ENCODE results near the gene RASGRF1. TPM values are rescaled to one million over a fixed set of nuclear protein-coding genes. Genes with fewer than 3 reads are reported as not detected.

Gene RASGRF1
- polyA plus RNA-seq, 3 donors = 0.11 TPM; not detected in 2

- H4K20me1 ChIP-seq (ENCODE audit: insufficient read depth, low read length) = no peaks in the 10 kb centered on the region
- no peaks in the 10 kb centered on the region for H3K9me3 ChIP-seq (replicated peaks in 1 of 2; ENCODE audit: control insufficient read depth in 1 of 2, insufficient read depth in 1 of 2, low read length in 2 of 2)
- no peaks in the 10 kb centered on the region for H3K36me3 ChIP-seq (replicated peaks in 1 of 2; ENCODE audit: control insufficient read depth in 1 of 2, insufficient read depth in 2 of 2, low read length in 2 of 2)
- no peak overlapping the region for H3K27ac Mint-ChIP-seq
- H3K79me2 ChIP-seq (ENCODE audit: insufficient read depth, low read length) = no peaks in the 10 kb centered on the region
- peaks cover 0 to 3% (median 2%) of the 10 kb centered on the region in 3 donors for H3K27me3 Mint-ChIP-seq (ENCODE audit: low read depth in 3 of 3)
- H3K27me3 ChIP-seq (ENCODE audit: control insufficient read depth in 2 of 2, insufficient read depth in 2 of 2, low read length in 2 of 2) = no peaks in the 10 kb centered on the region
- H3K4me2 ChIP-seq (replicated peaks; ENCODE audit: extremely low read depth, low read length, poor library complexity, severe bottlenecking) = no peak overlapping the region
- H3K9me3 Mint-ChIP-seq = peaks cover 0 to 3% (median 0%) of the 10 kb centered on the region in 7 donors
- H3K9ac ChIP-seq (ENCODE audit: insufficient read depth, low read length, poor library complexity, severe bottlenecking) = no peak overlapping the region
- no peak for TF ChIP-seq CTCF (IDR thresholded peaks at IDR 0.05)
- peaks cover 18% of the 10 kb centered on the region for H3K4me1 Mint-ChIP-seq
- no peak overlapping the region for H3K4me3 ChIP-seq (replicated peaks in 1 of 3; ENCODE audit: low read depth in 2 of 3, low read length in 3 of 3)
- no peaks in the 10 kb centered on the region for H3K36me3 Mint-ChIP-seq
- WGBS (ENCODE audit: insufficient coverage) = no CpG with 5 or more reads among the region's 2 CpGs
- H3K4me1 ChIP-seq (ENCODE audit: control insufficient read depth in 1 of 2, insufficient read depth in 2 of 2, low read length in 2 of 2) = peaks cover 9 to 15% of the 10 kb centered on the region in 2 donors
- no peak overlapping the region for H3K27ac ChIP-seq (ENCODE audit: low read depth in 1 of 2, low read length in 2 of 2)
- intact Hi-C loops (cut with micrococcal nuclease) = no loop called here
- DNase-seq = no peak
- no peak overlapping the region for H2AFZ ChIP-seq (ENCODE audit: insufficient read depth, low read depth, low read length, poor library complexity, severe bottlenecking)
- no peak overlapping the region for H3K4me3 Mint-ChIP-seq
Measured at GRCh38 chr15:79010278-79010677, 80.3 kb downstream of the RASGRF1 start.

GRCh38 chr15:79009379-79009778 lies 81.2 kb downstream of the RASGRF1 start:
- H3K4me3 ChIP-seq (replicated peaks in 1 of 3; ENCODE audit: low read depth in 2 of 3, low read length in 3 of 3) = no peak overlapping the region
- no peaks in the 10 kb centered on the region for H3K79me2 ChIP-seq (ENCODE audit: insufficient read depth, low read length)
- WGBS (ENCODE audit: insufficient coverage) = 8% methylated on average over 2 of the region's 4 CpGs
- H3K4me3 Mint-ChIP-seq = no peak overlapping the region
- peak overlapping the region in 1 of 2 donors; percentile 18 for H3K27ac ChIP-seq (ENCODE audit: low read depth in 1 of 2, low read length in 2 of 2)
- no peaks in the 10 kb centered on the region for H3K27me3 ChIP-seq (ENCODE audit: control insufficient read depth in 2 of 2, insufficient read depth in 2 of 2, low read length in 2 of 2)
- no peaks in the 10 kb centered on the region for H3K36me3 Mint-ChIP-seq
- peaks cover 18 to 24% of the 10 kb centered on the region in 2 donors for H3K4me1 ChIP-seq (ENCODE audit: control insufficient read depth in 1 of 2, insufficient read depth in 2 of 2, low read length in 2 of 2)
- no peaks in the 10 kb centered on the region for H3K9me3 ChIP-seq (replicated peaks in 1 of 2; ENCODE audit: control insufficient read depth in 1 of 2, insufficient read depth in 1 of 2, low read length in 2 of 2)
- peaks cover 27% of the 10 kb centered on the region for H3K4me1 Mint-ChIP-seq
- intact Hi-C loops (cut with micrococcal nuclease) = loop anchor here in 1 of 2 donors (5.0 kb wide), 1 partner anchor 97 kb away; no protein-coding TSS in a partner anchor
- H3K9me3 Mint-ChIP-seq = peaks cover 0 to 3% (median 0%) of the 10 kb centered on the region in 7 donors
- no peak for TF ChIP-seq CTCF (IDR thresholded peaks at IDR 0.05)
- H3K4me2 ChIP-seq (replicated peaks; ENCODE audit: extremely low read depth, low read length, poor library complexity, severe bottlenecking) = no peak overlapping the region
- peak in 2 of 3 donors; percentile 8 to 28 for DNase-seq
- H3K36me3 ChIP-seq (replicated peaks in 1 of 2; ENCODE audit: control insufficient read depth in 1 of 2, insufficient read depth in 2 of 2, low read length in 2 of 2) = no peaks in the 10 kb centered on the region
- H2AFZ ChIP-seq (ENCODE audit: insufficient read depth, low read depth, low read length, poor library complexity, severe bottlenecking) = peak overlapping the region; percentile 64
- no peak overlapping the region for H3K9ac ChIP-seq (ENCODE audit: insufficient read depth, low read length, poor library complexity, severe bottlenecking)
- H4K20me1 ChIP-seq (ENCODE audit: insufficient read depth, low read length) = no peaks in the 10 kb centered on the region
- H3K27me3 Mint-ChIP-seq (ENCODE audit: low read depth in 3 of 3) = peaks cover 0 to 2% (median under 1%) of the 10 kb centered on the region in 3 donors
- H3K27ac Mint-ChIP-seq = peak overlapping the region in 5 of 7 donors; percentile 4 to 77 (median 31)
